NB4 (cell line): ENCODE results near the gene KIF16B.

Experiments
- DNase-seq: peaks from one replicate; pipeline ENCODE4 v3.0.0; 2010; ENCODE audit warnings: low read depth
- H3K4me3 ChIP-seq: one replicate; pipeline ENCODE4 v1.5.1; 2011; ENCODE audit warnings: mild to moderate bottlenecking, low read depth, low read length, moderate library complexity
- MYC ChIP-seq: IDR thresholded peaks from 2 replicates; pipeline ENCODE4 v1.6.1; 2011; ENCODE audit warnings: low read depth, low read length
- POLR2A ChIP-seq: IDR thresholded peaks from 2 replicates; pipeline ENCODE4 v1.6.1; 2011; ENCODE audit warnings: mild to moderate bottlenecking; ENCODE audit not compliant: insufficient read length; ENCODE audit errors: extremely low read depth
- TF ChIP-seq, protein P1 (sequence below): IDR thresholded peaks from 2 replicates; pipeline ENCODE4 v1.6.1; 2011; ENCODE audit warnings: low read depth, low read length
- TF ChIP-seq, protein P2 (sequence below): IDR thresholded peaks from one replicate; pipeline ENCODE4 v1.5.1; 2012; ENCODE audit warnings: low read depth, low read length

KIF16B gene

DNA sequence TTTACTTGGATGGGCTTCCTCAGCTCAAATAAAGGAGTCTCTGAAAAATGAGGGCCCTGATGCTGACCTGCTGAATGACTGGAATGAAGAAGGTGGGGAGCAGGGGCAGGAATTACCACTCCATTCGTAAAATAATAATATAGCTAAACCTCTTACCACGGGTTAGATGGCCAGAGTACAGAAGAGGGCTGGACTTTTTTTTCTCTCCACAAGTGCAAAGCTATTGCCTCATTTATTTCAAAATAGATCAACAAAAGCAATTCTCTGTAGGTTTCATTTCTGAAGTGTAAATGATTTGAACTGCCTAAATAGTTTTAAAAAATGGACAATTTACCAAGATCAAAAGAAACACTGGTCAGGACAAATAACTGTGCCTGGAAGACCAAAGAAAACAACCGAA lies 256.7 kb downstream of the KIF16B start:
- TF ChIP-seq, protein P1, sequence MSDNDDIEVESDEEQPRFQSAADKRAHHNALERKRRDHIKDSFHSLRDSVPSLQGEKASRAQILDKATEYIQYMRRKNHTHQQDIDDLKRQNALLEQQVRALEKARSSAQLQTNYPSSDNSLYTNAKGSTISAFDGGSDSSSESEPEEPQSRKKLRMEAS: no peak
- TF ChIP-seq, protein P2, sequence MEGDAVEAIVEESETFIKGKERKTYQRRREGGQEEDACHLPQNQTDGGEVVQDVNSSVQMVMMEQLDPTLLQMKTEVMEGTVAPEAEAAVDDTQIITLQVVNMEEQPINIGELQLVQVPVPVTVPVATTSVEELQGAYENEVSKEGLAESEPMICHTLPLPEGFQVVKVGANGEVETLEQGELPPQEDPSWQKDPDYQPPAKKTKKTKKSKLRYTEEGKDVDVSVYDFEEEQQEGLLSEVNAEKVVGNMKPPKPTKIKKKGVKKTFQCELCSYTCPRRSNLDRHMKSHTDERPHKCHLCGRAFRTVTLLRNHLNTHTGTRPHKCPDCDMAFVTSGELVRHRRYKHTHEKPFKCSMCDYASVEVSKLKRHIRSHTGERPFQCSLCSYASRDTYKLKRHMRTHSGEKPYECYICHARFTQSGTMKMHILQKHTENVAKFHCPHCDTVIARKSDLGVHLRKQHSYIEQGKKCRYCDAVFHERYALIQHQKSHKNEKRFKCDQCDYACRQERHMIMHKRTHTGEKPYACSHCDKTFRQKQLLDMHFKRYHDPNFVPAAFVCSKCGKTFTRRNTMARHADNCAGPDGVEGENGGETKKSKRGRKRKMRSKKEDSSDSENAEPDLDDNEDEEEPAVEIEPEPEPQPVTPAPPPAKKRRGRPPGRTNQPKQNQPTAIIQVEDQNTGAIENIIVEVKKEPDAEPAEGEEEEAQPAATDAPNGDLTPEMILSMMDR: no peak
- TF ChIP-seq MYC (no peak), POLR2A (no peak)
- DNase-seq: no peak
- no peak overlapping the region for H3K4me3 ChIP-seq

DNA sequence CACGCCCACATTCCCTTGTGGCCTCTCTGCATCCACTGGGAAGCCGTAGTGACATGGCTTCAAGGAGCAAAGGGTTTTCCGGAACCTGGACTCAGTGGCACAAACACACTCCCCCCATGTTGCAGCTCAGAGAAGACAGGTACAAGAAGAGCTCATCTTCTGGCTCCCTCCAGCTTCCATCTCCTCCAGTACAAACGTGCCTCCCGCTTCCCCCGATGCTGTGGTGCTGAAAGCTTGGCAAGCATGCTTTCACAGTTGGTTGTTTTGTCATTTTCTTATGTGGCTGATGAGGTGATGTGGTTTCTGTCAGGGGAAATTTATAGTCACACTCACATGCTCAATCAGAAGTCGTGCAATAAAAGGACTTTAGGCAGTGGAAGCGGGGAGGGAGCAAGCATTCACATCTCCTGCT lies 258.5 kb downstream of the KIF16B start:
- no peak overlapping the region for H3K4me3 ChIP-seq
- no peak for TF ChIP-seq MYC
- TF ChIP-seq, protein P1: no peak
- TF ChIP-seq POLR2A: no peak
- TF ChIP-seq, protein P2: no peak
- DNase-seq: no peak

DNA sequence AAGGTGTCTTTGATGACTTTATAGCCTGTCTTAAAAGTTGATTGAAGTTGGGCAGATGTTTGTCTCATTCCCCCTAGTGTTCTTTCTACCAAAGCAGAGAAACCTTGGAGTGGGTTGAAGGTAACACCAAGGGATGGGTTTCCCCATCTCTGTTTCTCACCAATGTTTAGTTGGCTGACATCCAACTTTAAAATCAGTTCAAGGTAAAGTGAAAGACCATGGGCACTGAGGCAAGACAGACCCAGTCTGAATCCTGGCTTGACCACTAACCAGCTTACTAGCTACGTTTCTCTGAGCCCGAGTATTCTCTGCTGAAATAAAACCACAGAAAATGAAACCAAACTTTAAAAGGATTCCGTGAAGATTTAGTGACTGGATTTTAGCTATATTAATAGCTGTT lies 258.9 kb downstream of the KIF16B start:
- TF ChIP-seq POLR2A (no peak), MYC (no peak)
- TF ChIP-seq, protein P1: no peak
- TF ChIP-seq, protein P2: no peak
- no peak overlapping the region for H3K4me3 ChIP-seq
- DNase-seq: no peak

DNA sequence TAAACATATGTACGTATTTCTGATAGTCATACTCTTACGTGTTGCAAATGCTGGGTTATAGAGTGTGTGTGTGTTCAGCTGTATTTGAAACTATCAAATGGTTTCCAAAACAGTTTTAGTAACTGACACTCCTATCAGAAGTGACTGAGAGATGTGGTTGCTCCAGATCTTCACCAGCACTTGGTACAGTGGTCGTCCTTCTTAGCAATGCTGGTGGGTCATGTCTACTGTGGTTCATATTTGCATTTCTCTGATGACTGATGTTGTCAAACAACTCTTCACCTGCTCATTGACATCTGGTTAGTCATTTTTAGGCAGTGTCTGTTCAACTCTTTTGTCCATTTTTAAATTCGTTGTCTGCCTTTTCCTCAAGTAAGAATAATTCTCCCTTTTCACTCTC lies 259.3 kb downstream of the KIF16B start:
- H3K4me3 ChIP-seq: no peak overlapping the region
- no peak for DNase-seq
- TF ChIP-seq, protein P2: no peak
- TF ChIP-seq MYC (no peak), POLR2A (no peak)
- TF ChIP-seq, protein P1: no peak

DNA sequence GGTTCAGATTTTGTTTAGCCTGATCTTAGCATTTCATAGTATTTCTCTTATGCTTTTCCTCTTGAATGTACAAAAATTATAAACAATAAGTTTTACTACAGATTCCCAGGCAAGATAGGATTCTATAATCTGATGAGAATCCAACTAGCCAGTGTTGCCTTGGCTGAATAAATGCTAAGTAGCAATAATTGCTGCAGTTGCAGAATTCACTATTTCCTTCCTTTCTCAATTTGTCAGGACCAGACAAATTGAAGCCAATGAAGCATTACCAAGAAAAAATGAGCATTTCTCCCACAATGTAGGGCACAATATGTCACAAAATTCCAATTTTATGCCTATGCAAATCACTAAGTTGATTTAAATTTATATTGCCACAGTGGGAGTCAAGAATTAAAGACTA lies 260.2 kb downstream of the KIF16B start:
- H3K4me3 ChIP-seq: no peak overlapping the region
- DNase-seq: no peak
- TF ChIP-seq MYC: no peak
- TF ChIP-seq, protein P2: no peak
- no peak for TF ChIP-seq POLR2A
- TF ChIP-seq, protein P1: no peak

DNA sequence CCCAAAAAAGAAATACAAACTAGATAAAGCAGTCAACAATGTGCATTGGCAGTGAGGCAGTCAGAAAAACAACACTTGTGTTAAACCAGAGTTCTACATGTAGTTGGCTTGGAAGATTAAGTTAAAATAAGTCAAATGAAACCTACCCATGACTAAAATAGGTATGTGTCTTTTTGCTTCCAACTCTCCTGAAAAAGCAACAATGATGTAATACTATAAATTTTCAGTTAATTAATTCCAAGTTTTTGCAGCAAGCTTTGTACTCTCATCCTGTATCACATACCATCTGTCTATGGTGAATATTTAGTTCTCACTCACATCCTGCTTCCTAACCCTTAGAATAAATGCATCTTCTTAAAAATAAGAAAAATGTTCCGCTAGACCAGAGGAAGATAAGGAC lies 261.5 kb downstream of the KIF16B start:
- TF ChIP-seq, protein P1: no peak
- TF ChIP-seq MYC: no peak
- no peak for TF ChIP-seq POLR2A
- TF ChIP-seq, protein P2: no peak
- H3K4me3 ChIP-seq: no peak overlapping the region
- DNase-seq: no peak
